ENCODE results near the gene MOCS1. TPM values are rescaled to one million over a fixed set of nuclear protein-coding genes. Genes with fewer than 3 reads are reported as not detected.

MOCS1 gene
- total and polyA plus RNA-seq, 4 donors = 6.7 to 36.2 (median 29.2) TPM

GRCh38 chr6:39908838-39909583, 25.3 kb downstream of the MOCS1 start:
- H3K9me3 ChIP-seq (ENCODE audit: control insufficient read depth in 4 of 4, low read length in 3 of 4) = no peaks in the 10 kb centered on the region
- H3K9ac ChIP-seq (ENCODE audit: low read depth in 1 of 2, low read length in 2 of 2) = no peak overlapping the region
- H3K4me3 ChIP-seq (ENCODE audit: low read depth in 1 of 3, low read length in 3 of 3) = no peak overlapping the region
- H3K27ac ChIP-seq (ENCODE audit: low read depth in 1 of 2, low read length in 2 of 2) = no peak overlapping the region
- no peak for DNase-seq (ENCODE audit: low spot score)
- H3K27me3 ChIP-seq (ENCODE audit: control insufficient read depth in 4 of 4, insufficient read depth in 4 of 4, low read length in 3 of 4) = no peaks in the 10 kb centered on the region
- WGBS = 92% methylated on average over 13 of the region's 13 CpGs
- H3K4me1 ChIP-seq (ENCODE audit: control insufficient read depth in 4 of 4, insufficient read depth in 4 of 4, low read length in 3 of 4) = peaks cover 0 to 7% (median 3%) of the 10 kb centered on the region in 4 donors
- no peak for TF ChIP-seq REST (IDR thresholded peaks at IDR 0.05)
- no peak for TF ChIP-seq ATF3 (IDR thresholded peaks at IDR 0.05)
- no peak for TF ChIP-seq CTCF (IDR thresholded peaks at IDR 0.05; ENCODE audit: low read depth, low read length, missing input control)
- TF ChIP-seq JUND (IDR thresholded peaks at IDR 0.05) = no peak
- TF ChIP-seq TAF1 (conservative IDR thresholded peaks at IDR 0.05) = no peak
- no peak for TF ChIP-seq NR2F2 (IDR thresholded peaks at IDR 0.05)
- no peak for TF ChIP-seq RAD21 (IDR thresholded peaks at IDR 0.05)
- TF ChIP-seq GABPA (IDR thresholded peaks at IDR 0.05 in 1 of 2, conservative IDR thresholded peaks at IDR 0.05 in 1 of 2) = no peak
- TF ChIP-seq ZBTB33 (IDR thresholded peaks at IDR 0.05) = no peak
- no peak for TF ChIP-seq RXRA (IDR thresholded peaks at IDR 0.05)
- peaks cover 3 to 48% (median 22%) of the 10 kb centered on the region in 4 donors for H3K36me3 ChIP-seq (ENCODE audit: control insufficient read depth in 4 of 4, insufficient read depth in 3 of 4, low read depth in 1 of 4, low read length in 3 of 4)

GRCh38 chr6:39907871-39908575, 26.2 kb downstream of the MOCS1 start:
- Histone ChIP-seq H3K4me1 (ENCODE audit: control insufficient read depth in 4 of 4, insufficient read depth in 4 of 4, low read length in 3 of 4) (peaks cover 0 to 7% (median 3%) of the 10 kb centered on the region in 4 donors), H3K36me3 (ENCODE audit: control insufficient read depth in 4 of 4, insufficient read depth in 3 of 4, low read depth in 1 of 4, low read length in 3 of 4) (peaks cover 3 to 38% (median 18%) of the 10 kb centered on the region in 4 donors), H3K9ac (ENCODE audit: low read depth in 1 of 2, low read length in 2 of 2) (no peak overlapping the region), H3K27ac (ENCODE audit: low read depth in 1 of 2, low read length in 2 of 2) (no peak overlapping the region), H3K27me3 (ENCODE audit: control insufficient read depth in 4 of 4, insufficient read depth in 4 of 4, low read length in 3 of 4) (no peaks in the 10 kb centered on the region), H3K9me3 (ENCODE audit: control insufficient read depth in 4 of 4, low read length in 3 of 4) (no peaks in the 10 kb centered on the region), H3K4me3 (ENCODE audit: low read depth in 1 of 3, low read length in 3 of 3) (no peak overlapping the region)
- WGBS = 93% methylated on average over 5 of the region's 5 CpGs
- no peak for DNase-seq (ENCODE audit: low spot score)
- no peak for TF ChIP-seq NR2F2 (IDR thresholded peaks at IDR 0.05)
- TF ChIP-seq HNF4A (conservative IDR thresholded peaks at IDR 0.05) = no peak
- TF ChIP-seq ZBTB33 (IDR thresholded peaks at IDR 0.05) = no peak
- no peak for TF ChIP-seq HNF4G (IDR thresholded peaks at IDR 0.05)
- TF ChIP-seq REST (IDR thresholded peaks at IDR 0.05) = no peak
- TF ChIP-seq YY1 (IDR thresholded peaks at IDR 0.05) = no peak
- TF ChIP-seq MAX (IDR thresholded peaks at IDR 0.05) = no peak

Measured in liver (tissue), 9 donors.